ACHN (cell line): Measurements from ENCODE around the gene GSDMA.

Experiments
- DNase-seq: peaks from one replicate; pipeline ENCODE4 v3.0.0-alpha.2; 2015
- in situ Hi-C: cut with HindIII; loops from 2 replicates; pipeline ENCODE4 v1.10.0; 2017; ENCODE audit warnings: low sequenced_read_pairs, low pct_ligation_motif_present, low pct_unique_long_range_greater_than_20kb

Gene GSDMA

GRCh38 chr17:40014375-40014980 lies 51.7 kb downstream of the GSDMA start:
- DNase-seq = no peak
- in situ Hi-C loops = no loop called here

GRCh38 chr17:40015005-40015997 lies 52.5 kb downstream of the GSDMA start, which contains the start of gene CSF3:
Gene CSF3 (plus strand): TSS chr17:40015440. CDS start chr17:40015475, 35 bp downstream.
- in situ Hi-C loops = no loop called here
- DNase-seq = no peak

- in situ Hi-C loops = no loop called here
- DNase-seq = no peak
Observed at GRCh38 chr17:40015998-40016985, 53.5 kb downstream of the GSDMA start.

- in situ Hi-C loops = no loop called here
Observed at GRCh38 chr17:40017422-40018080, 54.7 kb downstream of the GSDMA start.

GRCh38 chr17:40018211-40019121 lies 55.7 kb downstream of the GSDMA start:
- DNase-seq = no peak
- in situ Hi-C loops = no loop called here

More at GRCh38 chr17:40017422-40018080, 54.7 kb downstream of the GSDMA start:
- DNase-seq = no peak

- DNase-seq = no peak
- in situ Hi-C loops = no loop called here
Observed at GRCh38 chr17:40019140-40019991, 56.6 kb downstream of the GSDMA start.

GRCh38 chr17:40020146-40020545 lies 57.3 kb downstream of the GSDMA start:
- in situ Hi-C loops = no loop called here
- no peak for DNase-seq

GRCh38 chr17:40021451-40021971 lies 58.7 kb downstream of the GSDMA start:
- peak; percentile 34 for DNase-seq
- in situ Hi-C loops = no loop called here

GRCh38 chr17:40022497-40022896 lies 59.7 kb downstream of the GSDMA start:
- no peak for DNase-seq
- in situ Hi-C loops = no loop called here

GRCh38 chr17:40022961-40023541 lies 60.2 kb downstream of the GSDMA start:
- DNase-seq = no peak

GRCh38 chr17:40023590-40024292 lies 60.9 kb downstream of the GSDMA start:
- in situ Hi-C loops = no loop called here
- no peak for DNase-seq

More at GRCh38 chr17:40022961-40023541, 60.2 kb downstream of the GSDMA start:
- in situ Hi-C loops = no loop called here

GRCh38 chr17:40024901-40025300 lies 62.1 kb downstream of the GSDMA start:
- in situ Hi-C loops = no loop called here
- DNase-seq = no peak

- DNase-seq = no peak
Observed at GRCh38 chr17:40025559-40025958, 62.8 kb downstream of the GSDMA start.

GRCh38 chr17:40025991-40026815 lies 63.4 kb downstream of the GSDMA start:
- DNase-seq = no peak
- in situ Hi-C loops = no loop called here

More at GRCh38 chr17:40025559-40025958, 62.8 kb downstream of the GSDMA start:
- in situ Hi-C loops = no loop called here
